Hepatocyte (in vitro differentiated cells): ENCODE results near the gene FHDC1. TPM values are rescaled to one million over a fixed set of nuclear protein-coding genes. Genes with fewer than 3 reads are reported as not detected.

Source experiments
- DNase-seq: peaks from one replicate; pipeline ENCODE4 v3.0.0-alpha.2; 2016; ENCODE audit warnings: low spot score
- H2AFZ ChIP-seq: fragments of 200-600 bp; sonication (generic); 2 replicates; pipeline ENCODE4 v1.6.0; 2016; ENCODE audit warnings: antibody characterized with exemption, mild to moderate bottlenecking
- H3K27ac ChIP-seq: fragments of 200-600 bp; sonication (generic); 2 replicates; pipeline ENCODE4 v1.5.1; 2016; ENCODE audit warnings: mild to moderate bottlenecking
- H3K27me3 ChIP-seq: fragments of 200-600 bp; sonication (generic); 2 replicates; pipeline ENCODE4 v1.6.1; 2016
- H3K36me3 ChIP-seq: fragments of 200-600 bp; sonication (generic); replicated peaks from 2 replicates; pipeline ENCODE4 v1.5.1; 2016; ENCODE audit warnings: low read depth; ENCODE audit not compliant: insufficient read depth
- H3K4me1 ChIP-seq: fragments of 200-600 bp; sonication (generic); 2 replicates; pipeline ENCODE4 v1.5.1; 2016; ENCODE audit warnings: mild to moderate bottlenecking, moderate library complexity; ENCODE audit not compliant: insufficient read depth
- H3K4me2 ChIP-seq: fragments of 200-600 bp; sonication (generic); 2 replicates; pipeline ENCODE4 v1.6.0; 2016
- H3K4me3 ChIP-seq: fragments of 200-600 bp; sonication (generic); 2 replicates; pipeline ENCODE4 v1.5.1; 2016; ENCODE audit warnings: mild to moderate bottlenecking
- H3K79me2 ChIP-seq: fragments of 200-600 bp; sonication (generic); 2 replicates; pipeline ENCODE4 v1.6.0; 2017; ENCODE audit warnings: mild to moderate bottlenecking
- H3K9me2 ChIP-seq: fragments of 200-600 bp; sonication (generic); replicated peaks from 2 replicates; pipeline ENCODE4 v1.6.0; 2017; ENCODE audit warnings: mild to moderate bottlenecking; ENCODE audit not compliant: insufficient read depth
- H3K9me3 ChIP-seq: fragments of 200-600 bp; sonication (generic); 2 replicates; pipeline ENCODE4 v1.5.1; 2016; ENCODE audit warnings: low read depth, mild to moderate bottlenecking
- H4K20me1 ChIP-seq: fragments of 200-600 bp; sonication (generic); 2 replicates; pipeline ENCODE4 v1.6.0; 2016; ENCODE audit warnings: mild to moderate bottlenecking; ENCODE audit not compliant: insufficient read depth, poor library complexity, severe bottlenecking
- CTCF ChIP-seq: fragments of 200-600 bp; sonication (generic); IDR thresholded peaks from 2 replicates; pipeline ENCODE4 v1.5.1; 2016; ENCODE audit warnings: antibody characterized with exemption, mild to moderate bottlenecking; ENCODE audit not compliant: poor library complexity
- EZH2 ChIP-seq: fragments of 200-600 bp; sonication (generic); IDR thresholded peaks from 2 replicates; pipeline ENCODE4 v1.6.1; 2016; ENCODE audit warnings: antibody characterized with exemption, mild to moderate bottlenecking, borderline replicate concordance
- EZH2phosphoT487 ChIP-seq: fragments of 200-600 bp; sonication (generic); IDR thresholded peaks from one replicate; pipeline ENCODE4 v1.6.1; 2018; ENCODE audit warnings: antibody characterized with exemption, mild to moderate bottlenecking, low read depth, moderate library complexity; ENCODE audit not compliant: unreplicated experiment, severe bottlenecking
- WGBS: methylation state at CpG from one replicate; pipeline ENCODE4 v1.1.6; 2016; ENCODE audit warnings: low lambda C conversion rate; ENCODE audit errors: missing lambda C conversion rate; 5-methylcytosine and 5-hydroxymethylcytosine counted together
- polyA plus RNA-seq: library from polyadenylated mRNA; unstranded; fragments of >200 nt; fragmentation: Nextera tagmentation; extraction: Ambion mirVana; gene quantifications from 2 replicates; pipeline ENCODE4 v1.2.1, GENCODE V29; 2016
- total RNA-seq: library from RNA; depleted of rRNA; stranded (reverse); fragments of >200 nt; gene quantifications from 2 replicates; pipeline ENCODE4 v1.2.3, GENCODE V29; 2014

FHDC1 gene
- total and polyA plus RNA-seq, 2 experiments from 2014 or later: 2.1 to 3.1 TPM

DNA sequence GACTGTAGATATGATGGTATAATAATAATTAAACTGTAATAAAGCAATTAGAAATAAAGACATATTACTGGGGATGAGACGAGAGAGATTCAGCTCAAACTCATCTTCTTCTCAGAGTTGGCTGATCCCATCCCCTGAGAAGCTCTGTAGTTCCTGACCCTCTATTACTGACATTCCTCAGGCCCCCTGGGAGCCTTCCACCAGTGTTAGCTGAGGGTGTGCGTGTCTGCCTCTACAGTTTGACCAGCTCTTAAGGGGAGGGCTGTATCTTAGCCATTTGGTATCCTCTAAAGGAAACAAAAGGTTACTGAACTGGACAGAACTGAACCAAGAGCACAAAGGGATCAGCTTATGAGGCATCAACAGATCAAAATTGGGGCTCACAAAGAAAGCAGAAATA is 11.2 kb downstream of the FHDC1 start:
- no peaks in the 10 kb centered on the region for H3K9me3 ChIP-seq
- no peaks in the 10 kb centered on the region for H4K20me1 ChIP-seq
- 86% methylated on average over 2 of the region's 2 CpGs for WGBS
- H3K79me2 ChIP-seq: peaks cover 19% of the 10 kb centered on the region
- DNase-seq: no peak
- no peak overlapping the region for H3K27ac ChIP-seq
- no peak overlapping the region for H2AFZ ChIP-seq
- no peaks in the 10 kb centered on the region for H3K9me2 ChIP-seq
- H3K4me2 ChIP-seq: no peak overlapping the region
- H3K27me3 ChIP-seq: no peaks in the 10 kb centered on the region
- H3K4me1 ChIP-seq: peaks cover 11% of the 10 kb centered on the region
- H3K4me3 ChIP-seq: no peak overlapping the region
- H3K36me3 ChIP-seq: no peaks in the 10 kb centered on the region
- TF ChIP-seq EZH2phosphoT487 (no peak), EZH2 (no peak), CTCF (no peak)

DNA sequence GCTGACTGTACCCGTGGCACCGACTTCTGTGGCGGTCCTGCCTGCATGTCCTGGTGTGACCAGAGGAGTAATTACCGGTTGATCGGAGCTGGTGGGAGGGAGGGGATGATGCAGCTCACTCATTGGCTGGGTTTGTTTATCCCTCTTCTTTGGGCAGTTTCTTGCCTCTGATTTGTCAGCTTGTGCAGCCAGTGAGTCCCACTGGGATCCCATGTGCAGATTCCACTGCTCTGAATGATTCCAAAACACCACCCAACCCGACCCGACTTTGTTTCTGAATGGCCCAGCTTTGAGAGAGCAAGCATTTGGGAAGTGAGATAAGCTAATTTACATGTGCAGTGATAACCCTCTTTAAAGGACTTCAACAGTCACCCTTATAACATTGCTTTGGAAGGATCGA is 13.8 kb downstream of the FHDC1 start:
- H3K4me2 ChIP-seq: no peak overlapping the region
- peaks cover 23% of the 10 kb centered on the region for H3K79me2 ChIP-seq
- H3K9me3 ChIP-seq: no peaks in the 10 kb centered on the region
- H3K27ac ChIP-seq: no peak overlapping the region
- peaks cover 4% of the 10 kb centered on the region for H3K4me1 ChIP-seq
- 66% methylated on average over 8 of the region's 8 CpGs for WGBS
- H3K27me3 ChIP-seq: no peaks in the 10 kb centered on the region
- H3K36me3 ChIP-seq: no peaks in the 10 kb centered on the region
- H2AFZ ChIP-seq: no peak overlapping the region
- H3K9me2 ChIP-seq: no peaks in the 10 kb centered on the region
- TF ChIP-seq EZH2phosphoT487: no peak
- TF ChIP-seq CTCF: no peak
- no peak for TF ChIP-seq EZH2
- no peak for DNase-seq
- no peaks in the 10 kb centered on the region for H4K20me1 ChIP-seq
- H3K4me3 ChIP-seq: no peak overlapping the region

DNA sequence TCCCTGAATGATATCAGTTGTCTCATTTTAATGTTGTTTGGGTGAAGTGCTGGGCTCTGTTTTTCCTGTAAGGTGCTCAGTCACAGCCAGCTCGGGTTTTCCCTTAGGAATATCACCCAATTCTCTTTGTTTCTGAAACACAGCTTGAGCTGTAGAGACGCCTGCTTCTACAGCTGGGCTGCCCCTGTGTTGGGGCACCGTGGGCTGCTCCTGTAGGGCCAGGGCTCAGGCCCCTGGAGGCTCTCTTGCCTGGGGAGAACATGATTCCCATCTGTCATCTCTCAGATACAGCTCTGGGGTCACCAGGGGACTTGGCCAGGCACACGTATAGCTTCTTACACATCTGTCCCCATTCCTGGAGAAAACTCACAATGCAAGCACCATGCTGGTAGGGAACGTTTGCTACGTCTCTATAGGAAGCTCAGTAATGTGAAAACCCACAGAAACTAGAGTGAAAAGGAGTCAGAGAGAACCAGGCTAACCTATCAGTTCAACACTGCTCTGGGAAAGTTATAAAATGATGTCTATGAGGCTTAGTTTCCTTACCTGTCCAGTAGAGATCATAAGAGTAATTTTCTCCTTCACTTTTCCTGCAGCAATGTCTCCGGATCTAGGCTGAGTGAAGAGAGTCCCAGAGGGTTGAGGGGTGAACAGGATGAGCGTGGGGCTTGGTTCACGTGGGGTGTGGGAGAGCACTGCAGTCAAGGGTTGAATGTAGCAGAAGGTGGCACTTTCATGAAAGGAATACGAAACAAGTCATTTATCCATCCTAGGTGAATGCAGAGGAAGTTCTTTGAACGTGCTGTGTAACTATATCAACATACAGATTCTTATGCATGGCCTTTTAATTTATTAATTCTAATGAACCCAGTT is 14.5 kb downstream of the FHDC1 start:
- Histone ChIP-seq H3K9me3 (no peaks in the 10 kb centered on the region), H2AFZ (no peak overlapping the region), H3K9me2 (no peaks in the 10 kb centered on the region), H3K79me2 (peaks cover 23% of the 10 kb centered on the region), H3K27me3 (no peaks in the 10 kb centered on the region), H3K36me3 (no peaks in the 10 kb centered on the region), H3K27ac (peak overlapping the region; percentile 29), H4K20me1 (no peaks in the 10 kb centered on the region), H3K4me2 (peak overlapping the region; percentile 62), H3K4me3 (no peak overlapping the region), H3K4me1 (peaks cover 4% of the 10 kb centered on the region)
- WGBS: 77% methylated on average over 11 of the region's 11 CpGs
- DNase-seq: no peak
- TF ChIP-seq EZH2phosphoT487: no peak
- TF ChIP-seq CTCF: no peak
- no peak for TF ChIP-seq EZH2
